ENCODE measurements around the gene DNM2. TPM values are rescaled to one million over a fixed set of nuclear protein-coding genes. Genes with fewer than 3 reads are reported as not detected.
A peak's percentile ranks its signal among the peaks of the same experiment; 100 is the strongest.

The DNM2 gene
- total and polyA plus RNA-seq, 10 of the 15 experiments (the other 5 are each of a cell fraction or from before 2014, with no cell fraction given): 1.2 to 146 (median 68.9) TPM

DNA sequence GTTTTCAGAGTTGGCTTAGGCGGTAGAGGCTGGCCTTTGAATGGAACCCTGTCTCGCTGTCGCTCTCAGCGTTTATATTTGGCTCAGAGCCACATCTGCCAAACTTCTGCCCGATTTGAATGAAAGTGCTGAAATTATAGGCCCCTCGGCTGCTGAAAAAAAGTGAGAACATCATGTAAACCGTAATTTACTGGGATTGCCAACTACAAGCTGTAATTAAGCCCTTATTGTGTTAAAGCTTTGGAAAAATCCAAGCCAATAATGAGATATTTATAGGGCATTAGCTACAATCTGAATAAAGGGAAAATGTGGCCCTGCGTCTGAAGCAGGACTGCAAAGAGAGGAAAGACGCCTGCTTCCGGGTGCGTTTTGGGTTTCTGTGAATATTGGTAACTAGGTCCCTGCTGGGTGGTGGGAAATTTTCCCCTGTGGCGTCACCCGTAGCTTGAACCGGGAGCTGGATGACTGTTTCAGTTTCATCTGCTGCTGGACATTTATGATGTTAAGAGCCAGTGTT lies 9.9 kb downstream of the DNM2 start (continued):
- TF ChIP-seq RB1 (IDR thresholded peaks at IDR 0.05; ENCODE audit: borderline replicate concordance): no peak

DNA sequence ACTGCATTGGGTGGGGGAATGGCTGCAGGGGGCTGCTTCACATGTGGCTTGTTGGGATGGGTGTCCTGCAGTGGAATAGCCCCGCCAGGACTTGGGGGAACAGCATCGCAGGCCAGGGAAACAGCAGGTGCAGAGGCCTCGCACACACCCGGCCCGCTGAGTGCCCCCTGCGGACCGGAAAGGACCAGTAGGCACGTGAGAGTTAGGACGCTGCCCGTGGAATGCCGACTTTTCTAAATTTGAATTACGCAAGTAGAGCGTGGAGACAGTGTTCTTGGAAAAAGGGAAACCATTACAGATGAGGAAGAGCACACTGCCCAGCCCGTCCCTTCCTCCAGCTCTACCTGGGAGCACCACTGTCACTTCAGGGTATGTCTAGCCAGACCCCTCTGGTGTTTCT lies 11.5 kb downstream of the DNM2 start:
- BruUV-seq (replicated peaks): TSS peak; percentile 42
- TF ChIP-seq MYC (IDR thresholded peaks at IDR 0.05; ENCODE audit: insufficient read depth, insufficient read length, insufficient replicate concordance, low read length, severe bottlenecking) (no peak), JUNB (IDR thresholded peaks at IDR 0.05) (no peak), ZNF622 (IDR thresholded peaks at IDR 0.05) (no peak), MEF2B (IDR thresholded peaks at IDR 0.05; ENCODE audit: partially characterized antibody, poor library complexity, severe bottlenecking) (no peak), FOS (IDR thresholded peaks at IDR 0.05; ENCODE audit: borderline replicate concordance, extremely low read depth, insufficient read length) (no peak), ZNF274 (IDR thresholded peaks at IDR 0.05; ENCODE audit: insufficient read depth, insufficient read length) (no peak), ZBTB33 (IDR thresholded peaks at IDR 0.05) (no peak), IRF3 (IDR thresholded peaks at IDR 0.05) (no peak), JUND (IDR thresholded peaks at IDR 0.05; ENCODE audit: low read depth, low read length) (no peak)
- TF ChIP-seq, protein P1, sequence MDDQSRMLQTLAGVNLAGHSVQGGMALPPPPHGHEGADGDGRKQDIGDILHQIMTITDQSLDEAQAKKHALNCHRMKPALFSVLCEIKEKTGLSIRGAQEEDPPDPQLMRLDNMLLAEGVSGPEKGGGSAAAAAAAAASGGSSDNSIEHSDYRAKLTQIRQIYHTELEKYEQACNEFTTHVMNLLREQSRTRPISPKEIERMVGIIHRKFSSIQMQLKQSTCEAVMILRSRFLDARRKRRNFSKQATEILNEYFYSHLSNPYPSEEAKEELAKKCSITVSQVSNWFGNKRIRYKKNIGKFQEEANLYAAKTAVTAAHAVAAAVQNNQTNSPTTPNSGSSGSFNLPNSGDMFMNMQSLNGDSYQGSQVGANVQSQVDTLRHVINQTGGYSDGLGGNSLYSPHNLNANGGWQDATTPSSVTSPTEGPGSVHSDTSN (IDR thresholded peaks at IDR 0.05; ENCODE audit: insufficient replicate concordance, low read depth, low read length): no peak

More for the DNA sequence above, 11.5 kb downstream of the DNM2 start:
- H3K27ac ChIP-seq (ENCODE audit: control insufficient read depth, insufficient read depth): no peak overlapping the region
- peaks cover 74% of the 10 kb centered on the region for H3K79me2 ChIP-seq (ENCODE audit: control insufficient read depth, insufficient read depth, low read length)
- SMC1A ChIA-PET (ENCODE audit: uncharacterized antibody, unreplicated experiment): interaction anchor here (2.6 kb wide), 1 partner anchor 13 kb away, joined by 10 read pairs; the partner anchor contains the start of gene DNM2
- intact Hi-C loops (cut with micrococcal nuclease; ENCODE audit: unreplicated experiment) (no loop called here), in situ Hi-C loops (cut with MboI) (no loop called here)
- peaks cover 20% of the 10 kb centered on the region for H3K4me1 ChIP-seq (ENCODE audit: control insufficient read depth, insufficient read depth, low read length)
- H3K27me3 ChIP-seq (replicated peaks in 1 of 2; ENCODE audit: control insufficient read depth in 2 of 2, insufficient read depth in 2 of 2, low read length in 1 of 2): no peaks in the 10 kb centered on the region
- no peak overlapping the region for H3K9ac ChIP-seq (ENCODE audit: control insufficient read depth, insufficient read depth, low read length)
- H3K4me3 ChIP-seq: no peak overlapping the region
- FAIRE-seq: no peak
- RAD21 ChIA-PET (ENCODE audit: unreplicated experiment): no interaction called here
- WGBS (ENCODE audit: insufficient coverage, insufficient replicate concordance, low lambda C conversion rate, missing lambda C conversion rate): 98% methylated on average over 14 of the region's 14 CpGs
- peaks cover 4 to 10% of the 10 kb centered on the region in 2 experiments; a peak in 3 of 4 replicates for H3K36me3 ChIP-seq (ENCODE audit: control insufficient read depth in 2 of 2, insufficient read depth in 2 of 2, low read length in 1 of 2)
- no peak for ATAC-seq
- H3K9me3 ChIP-seq (replicated peaks; ENCODE audit: control insufficient read depth, insufficient read depth, low read length): no peaks in the 10 kb centered on the region
- no peak for DNase-seq (ENCODE audit: low read depth, low spot score)
- CTCF ChIA-PET: no interaction called here
- peaks cover 5% of the 10 kb centered on the region; the same call in 1 of the 2 replicates for H4K20me1 ChIP-seq (ENCODE audit: control insufficient read depth, insufficient read depth)
- H3K4me2 ChIP-seq (ENCODE audit: control insufficient read depth, insufficient read depth): no peak overlapping the region
- POLR2A ChIA-PET: no interaction called here
- no peak overlapping the region for H2AFZ ChIP-seq (ENCODE audit: control insufficient read depth, low read depth, low read length)
